Suprapubic skin (tissue), 4 donors: Measurements from ENCODE around the gene EXOSC9. TPM values are rescaled to one million over a fixed set of nuclear protein-coding genes. Genes with fewer than 3 reads are reported as not detected.

Source experiments
- DNase-seq, 2 donors: peaks; one replicate each; pipeline ENCODE4 v3.0.0-alpha.2; 2019; ENCODE audit warnings: low spot score in 2 of 2
- H3K27ac ChIP-seq: fragments of 200-600 bp; sonication (generic); one replicate; pipeline ENCODE4 v1.5.1; 2019
- H3K27me3 ChIP-seq: fragments of 200-600 bp; sonication (generic); one replicate; pipeline ENCODE4 v1.5.1; 2019
- H3K36me3 ChIP-seq: fragments of 200-600 bp; sonication (generic); one replicate; pipeline ENCODE4 v1.5.1; 2019
- H3K4me1 ChIP-seq: fragments of 200-600 bp; sonication (generic); one replicate; pipeline ENCODE4 v1.5.1; 2019
- H3K4me3 ChIP-seq: fragments of 200-600 bp; sonication (generic); one replicate; pipeline ENCODE4 v1.5.1; 2019; ENCODE audit warnings: mild to moderate bottlenecking
- H3K9me3 ChIP-seq: fragments of 200-600 bp; sonication (generic); one replicate; pipeline ENCODE4 v1.5.1; 2019
- CTCF ChIP-seq, 2 donors: fragments of 200-600 bp in 1 of 2; fragments of 450-650 bp in 1 of 2; sonication (generic) in 1 of 2; IDR thresholded peaks; one replicate each; pipeline ENCODE4 v1.5.1; 2016 to 2019; ENCODE audit warnings: antibody characterized with exemption in 2 of 2, mild to moderate bottlenecking in 1 of 2, moderate library complexity in 1 of 2
- EP300 ChIP-seq: sonication (generic); formaldehyde crosslinking; IDR thresholded peaks from one replicate; pipeline ENCODE4 v1.6.1; 2017; ENCODE audit warnings: antibody characterized with exemption
- POLR2A ChIP-seq, 2 donors: fragments of 450-650 bp; IDR thresholded peaks; one replicate each; pipeline ENCODE4 v1.6.1; 2017; ENCODE audit warnings: antibody characterized with exemption in 2 of 2, mild to moderate bottlenecking in 2 of 2, moderate library complexity in 2 of 2
- POLR2AphosphoS5 ChIP-seq, 3 donors: sonication (generic); formaldehyde crosslinking; IDR thresholded peaks; one replicate each; pipeline ENCODE4 v1.6.1; 2017; ENCODE audit warnings: antibody characterized with exemption in 3 of 3
- WGBS: methylation state at CpG from one replicate; pipeline ENCODE4 v1.1.5; 2018; 5-methylcytosine and 5-hydroxymethylcytosine counted together
- total RNA-seq, 4 donors: library from RNA; depleted of rRNA; stranded (reverse); fragments of >200 nt; gene quantifications; one replicate each; pipeline ENCODE4 v1.1.0, GENCODE V29; 2016

Gene EXOSC9
- total RNA-seq, 4 donors from 2014 or later: 23.6 to 33.9 (median 25.4) TPM

GRCh38 chr4:121846662-121847061 is 45.5 kb downstream of the EXOSC9 start:
- no peaks in the 10 kb centered on the region for H3K27me3 ChIP-seq
- no peak overlapping the region for H3K4me3 ChIP-seq
- TF ChIP-seq POLR2AphosphoS5 (IDR thresholded peaks at IDR 0.05) (no peak), EP300 (no peak), CTCF (IDR thresholded peaks at IDR 0.05) (no peak), POLR2A (IDR thresholded peaks at IDR 0.05) (no peak)
- no peak for DNase-seq
- H3K9me3 ChIP-seq: no peaks in the 10 kb centered on the region
- 85% methylated on average over 6 of the region's 6 CpGs for WGBS
- H3K4me1 ChIP-seq: no peaks in the 10 kb centered on the region
- peaks cover 64% of the 10 kb centered on the region for H3K36me3 ChIP-seq
- H3K27ac ChIP-seq: no peak overlapping the region

GRCh38 chr4:121851354-121851753 is 50.2 kb downstream of the EXOSC9 start:
- Histone ChIP-seq H3K27me3 (no peaks in the 10 kb centered on the region), H3K36me3 (peaks cover 42% of the 10 kb centered on the region), H3K9me3 (no peaks in the 10 kb centered on the region), H3K4me1 (no peaks in the 10 kb centered on the region), H3K27ac (no peak overlapping the region), H3K4me3 (no peak overlapping the region)
- TF ChIP-seq EP300 (no peak), POLR2A (IDR thresholded peaks at IDR 0.05) (no peak), CTCF (IDR thresholded peaks at IDR 0.05) (no peak), POLR2AphosphoS5 (IDR thresholded peaks at IDR 0.05) (no peak)
- 98% methylated on average over 1 of the region's 1 CpG for WGBS
- DNase-seq: no peak

GRCh38 chr4:121860121-121860520 is 59.0 kb downstream of the EXOSC9 start:
- no peak overlapping the region for H3K27ac ChIP-seq
- H3K4me1 ChIP-seq: no peaks in the 10 kb centered on the region
- H3K36me3 ChIP-seq: peaks cover 60% of the 10 kb centered on the region
- H3K4me3 ChIP-seq: no peak overlapping the region
- TF ChIP-seq CTCF (IDR thresholded peaks at IDR 0.05): no peak
- no peak for DNase-seq
- no peaks in the 10 kb centered on the region for H3K9me3 ChIP-seq
- H3K27me3 ChIP-seq: no peaks in the 10 kb centered on the region

- DNase-seq: no peak
- Histone ChIP-seq H3K4me3 (no peak overlapping the region), H3K4me1 (no peaks in the 10 kb centered on the region), H3K9me3 (no peaks in the 10 kb centered on the region), H3K27ac (no peak overlapping the region), H3K36me3 (peaks cover 59% of the 10 kb centered on the region), H3K27me3 (no peaks in the 10 kb centered on the region)
- WGBS: 95% methylated on average over 2 of the region's 2 CpGs
- TF ChIP-seq POLR2AphosphoS5 (IDR thresholded peaks at IDR 0.05) (no peak), POLR2A (IDR thresholded peaks at IDR 0.05) (no peak), CTCF (IDR thresholded peaks at IDR 0.05) (no peak), EP300 (no peak)
These were observed 60.3 kb downstream of the EXOSC9 start for GRCh38 chr4:121861426-121861825.

- no peaks in the 10 kb centered on the region for H3K27me3 ChIP-seq
- no peaks in the 10 kb centered on the region for H3K4me1 ChIP-seq
- no peak for DNase-seq
- TF ChIP-seq CTCF (IDR thresholded peaks at IDR 0.05): no peak
- no peak for TF ChIP-seq EP300
- no peak for TF ChIP-seq POLR2AphosphoS5 (IDR thresholded peaks at IDR 0.05)
- no peak for TF ChIP-seq POLR2A (IDR thresholded peaks at IDR 0.05)
- H3K36me3 ChIP-seq: peaks cover 38% of the 10 kb centered on the region
- H3K4me3 ChIP-seq: no peak overlapping the region
- H3K9me3 ChIP-seq: no peaks in the 10 kb centered on the region
- H3K27ac ChIP-seq: no peak overlapping the region
- 93% methylated on average over 7 of the region's 7 CpGs for WGBS
These were observed 62.7 kb downstream of the EXOSC9 start for GRCh38 chr4:121863799-121864198.

Other genes starting within 250 kb of the EXOSC9 start
- gene ANXA5, start 104.3 kb upstream of the EXOSC9 start, total RNA-seq: 100 to 1,000 TPM; 101 to 107 (median 102) TPM
- not detected for gene SMIM43, start 36.2 kb upstream of the EXOSC9 start, total RNA-seq
- gene CCNA2, start 22.6 kb downstream of the EXOSC9 start, total RNA-seq: 1 to 10 TPM; 4.8 to 8.8 (median 6.1) TPM
- gene BBS7, start 69.2 kb downstream of the EXOSC9 start, total RNA-seq: 10 to 100 TPM in 3 of 4 donors, 1 to 10 TPM in 1; 6.3 to 18.0 (median 13.7) TPM
- gene TRPC3, start 150.7 kb downstream of the EXOSC9 start, total RNA-seq: under 1 TPM; 0.18 to 0.80 (median 0.28) TPM